CD4-positive, alpha-beta T cell treated with Interleukin-2 at 100 ng/mL for 4 hours (primary cell): ENCODE measurements around the gene LIG1.

Source experiments
- DNase-seq: peaks from one replicate; pipeline ENCODE4 v3.0.0-alpha.2; 2020; ENCODE audit warnings: low spot score

Gene LIG1

GRCh38 chr19:48182434-48182833, 12.3 kb upstream of the LIG1 start:
- no peak for DNase-seq

- DNase-seq, result no peak
Observed at GRCh38 chr19:48181505-48181904, 11.4 kb upstream of the LIG1 start.

- DNase-seq, result no peak
Observed at GRCh38 chr19:48176226-48176625, 6.1 kb upstream of the LIG1 start.

GRCh38 chr19:48175578-48175977, 5.4 kb upstream of the LIG1 start:
- DNase-seq, result no peak

GRCh38 chr19:48174445-48175030, 4.4 kb upstream of the LIG1 start:
- DNase-seq, result no peak

- no peak for DNase-seq
Observed at GRCh38 chr19:48171710-48172109, 1.6 kb upstream of the LIG1 start.

GRCh38 chr19:48170817-48171347, 738 bp upstream of the LIG1 start:
- DNase-seq, result no peak

- DNase-seq, result peak; percentile 88
Observed at GRCh38 chr19:48169578-48169938, 586 bp downstream of the LIG1 start.

- no peak for DNase-seq
Observed at GRCh38 chr19:48168689-48169088, 1.5 kb downstream of the LIG1 start.

GRCh38 chr19:48158210-48158790, 11.8 kb downstream of the LIG1 start:
- DNase-seq, result no peak

- DNase-seq, result no peak
Observed at GRCh38 chr19:48154003-48154402, 16.1 kb downstream of the LIG1 start.

GRCh38 chr19:48152551-48152950, 17.6 kb downstream of the LIG1 start:
- DNase-seq, result peak; percentile 71

GRCh38 chr19:48149430-48149829, 20.7 kb downstream of the LIG1 start:
- no peak for DNase-seq

- DNase-seq, result no peak
Observed at GRCh38 chr19:48148576-48148975, 21.6 kb downstream of the LIG1 start.

- DNase-seq, result no peak
Observed at GRCh38 chr19:48147597-48148175, 22.5 kb downstream of the LIG1 start.

GRCh38 chr19:48139053-48139452, 31.1 kb downstream of the LIG1 start:
- DNase-seq, result no peak

GRCh38 chr19:48137411-48137810, 32.7 kb downstream of the LIG1 start:
- DNase-seq, result no peak

GRCh38 chr19:48136547-48136946, 33.6 kb downstream of the LIG1 start:
- DNase-seq, result no peak

GRCh38 chr19:48135411-48135810, 34.7 kb downstream of the LIG1 start:
- no peak for DNase-seq

- no peak for DNase-seq
Observed at GRCh38 chr19:48133094-48133493, 37.0 kb downstream of the LIG1 start.

- no peak for DNase-seq
Observed at GRCh38 chr19:48127561-48127960, 42.6 kb downstream of the LIG1 start.

- no peak for DNase-seq
Observed at GRCh38 chr19:48123907-48124651, 46.1 kb downstream of the LIG1 start.

- no peak for DNase-seq
Observed at GRCh38 chr19:48122421-48122820, 47.7 kb downstream of the LIG1 start.
